IPS-NIHi7 (cell line): ENCODE results near the gene CCDC80.

Source experiments
- DNase-seq: peaks from one replicate; pipeline ENCODE4 v3.0.0; 2012; ENCODE audit warnings: mixed read lengths; ENCODE audit errors: extremely low spot score

Gene CCDC80

DNA sequence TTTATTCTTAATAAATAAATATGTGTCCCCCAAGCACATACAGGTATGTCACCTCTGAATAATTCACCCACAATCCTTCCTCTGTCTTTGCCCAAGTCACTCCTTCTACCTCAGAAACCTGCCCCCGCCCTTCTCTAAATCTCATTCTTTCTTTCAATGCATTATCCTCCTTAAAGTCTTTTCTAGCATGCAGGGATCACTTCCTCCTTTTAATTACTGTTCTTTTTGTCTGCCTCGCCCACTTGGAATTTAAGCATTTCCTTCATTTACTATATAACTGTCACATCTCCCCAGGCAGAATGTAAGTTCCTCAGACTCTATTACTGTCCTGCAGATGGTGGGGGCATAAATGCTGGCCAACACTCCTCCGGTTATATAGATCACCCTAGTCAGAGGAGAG lies 7.8 kb downstream of the CCDC80 start:
- no peak for DNase-seq

DNA sequence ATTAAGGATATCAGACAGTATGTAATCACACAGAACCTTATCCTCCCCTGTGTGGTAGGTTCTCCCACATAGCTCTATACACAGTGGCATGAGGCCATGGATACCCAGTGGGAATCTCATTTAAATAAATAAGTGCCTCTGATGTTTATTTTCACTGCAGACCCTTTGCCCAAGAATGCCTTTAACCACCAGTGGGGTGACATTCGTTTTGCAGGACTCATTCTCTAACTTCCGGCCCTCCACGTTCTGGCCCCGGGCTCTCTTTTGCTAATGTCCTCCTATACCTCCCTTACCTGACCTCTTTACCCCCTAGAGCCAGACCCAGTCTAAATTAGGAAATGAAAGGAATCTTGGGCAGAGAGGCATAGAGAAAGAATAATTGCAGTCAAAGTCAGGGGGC lies 8.3 kb downstream of the CCDC80 start:
- DNase-seq, result no peak

DNA sequence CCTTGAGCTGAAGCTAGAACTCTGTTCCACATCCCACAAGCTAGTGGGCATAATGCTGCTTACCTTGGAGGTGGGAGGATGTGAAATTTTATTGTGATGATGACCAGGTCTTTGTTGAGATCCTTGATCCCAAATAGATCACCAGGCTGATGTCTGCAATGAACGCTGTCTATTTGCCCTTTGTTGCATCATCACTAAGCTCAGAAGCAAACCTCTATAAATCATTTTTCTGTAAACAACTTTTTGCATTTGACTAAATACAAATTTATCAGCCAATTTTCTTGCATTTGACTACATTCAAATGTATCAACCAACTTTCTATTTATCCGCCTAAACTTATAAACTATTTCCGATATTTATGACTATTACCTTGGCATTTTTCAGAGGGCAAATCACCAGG lies 9.7 kb downstream of the CCDC80 start:
- DNase-seq, result no peak

DNA sequence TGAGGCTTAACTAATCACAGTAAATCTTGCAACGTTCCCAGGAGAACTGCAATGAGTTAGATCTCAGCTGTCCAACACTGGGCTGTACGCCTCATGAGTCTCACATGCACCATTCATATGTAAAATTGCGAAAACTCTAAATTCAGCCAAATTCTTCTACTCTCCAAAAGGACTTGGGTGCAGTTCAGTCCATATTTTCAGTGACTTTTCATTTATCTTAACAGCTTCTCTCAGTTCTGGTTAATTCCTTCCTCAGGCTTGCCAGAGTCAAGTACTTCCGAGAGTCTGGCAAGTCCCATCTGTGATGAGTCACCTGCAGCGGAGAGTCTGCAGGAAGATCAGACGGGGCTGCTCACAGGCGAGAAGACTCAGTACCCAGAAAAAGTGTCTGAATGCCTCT lies 11.5 kb downstream of the CCDC80 start:
- peak; percentile 66 for DNase-seq

DNA sequence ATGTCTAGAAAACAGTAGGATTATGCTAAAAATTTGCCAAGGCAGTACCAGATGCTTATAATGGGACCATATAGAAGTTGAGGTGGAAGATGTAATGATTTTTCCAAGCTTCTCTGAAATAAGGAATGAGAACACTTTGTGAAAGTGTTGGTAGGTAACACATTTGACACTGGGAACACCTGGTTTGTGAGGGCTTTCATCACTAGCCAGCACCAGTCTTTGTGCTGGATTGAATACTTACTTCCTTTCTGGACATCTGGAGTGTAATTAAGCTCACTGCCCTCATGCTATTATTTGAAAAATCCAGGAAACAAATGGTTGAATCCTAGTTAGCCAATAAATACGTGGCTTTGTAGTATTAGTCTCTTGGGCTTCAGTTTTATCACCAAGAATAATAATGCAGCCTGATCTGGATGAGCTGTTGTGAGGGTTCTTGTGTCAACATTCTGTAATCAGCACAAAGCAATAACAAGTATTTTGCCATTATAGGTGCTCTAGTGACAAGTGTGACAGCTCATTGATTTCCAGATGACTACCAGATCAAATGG lies 12.9 kb downstream of the CCDC80 start:
- DNase-seq, result no peak

DNA sequence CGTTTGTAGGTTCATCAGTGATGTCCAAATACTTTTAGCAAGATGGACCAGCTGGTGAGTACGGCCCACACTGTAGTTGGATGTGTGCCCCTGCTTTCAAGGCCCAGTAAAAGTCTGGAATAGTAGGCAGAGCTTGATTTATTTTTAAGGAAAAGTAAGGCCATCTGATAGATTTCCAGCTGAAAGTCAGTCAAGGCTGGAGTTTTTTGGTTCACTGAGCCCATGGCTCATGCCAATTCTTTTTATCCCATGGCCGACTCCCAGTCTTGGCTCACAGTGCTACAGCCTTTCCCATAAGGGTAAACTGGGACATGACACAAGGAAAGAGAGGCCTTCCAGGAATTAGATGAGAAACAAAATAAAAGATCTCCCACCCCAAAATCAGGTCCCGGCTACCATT lies 13.5 kb downstream of the CCDC80 start:
- DNase-seq, result no peak

DNA sequence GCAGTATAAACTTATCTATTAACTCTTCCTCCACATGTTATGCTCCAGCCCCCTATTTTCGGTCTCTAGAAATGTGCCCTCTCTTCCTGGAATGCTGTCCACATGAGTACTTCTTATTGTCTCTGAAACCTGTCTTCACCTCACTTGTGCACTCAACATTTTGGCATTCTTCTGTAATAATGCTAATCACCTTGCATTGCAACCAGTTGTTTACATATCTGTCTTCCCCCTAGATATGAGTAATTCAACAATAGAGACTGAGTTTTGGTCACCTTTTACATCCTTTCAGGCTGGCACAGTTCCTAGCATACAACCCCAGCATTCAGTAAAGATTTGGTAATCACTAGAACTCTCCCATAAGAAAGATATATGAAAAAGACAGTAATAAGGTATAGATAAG lies 17.2 kb downstream of the CCDC80 start:
- DNase-seq, result no peak

DNA sequence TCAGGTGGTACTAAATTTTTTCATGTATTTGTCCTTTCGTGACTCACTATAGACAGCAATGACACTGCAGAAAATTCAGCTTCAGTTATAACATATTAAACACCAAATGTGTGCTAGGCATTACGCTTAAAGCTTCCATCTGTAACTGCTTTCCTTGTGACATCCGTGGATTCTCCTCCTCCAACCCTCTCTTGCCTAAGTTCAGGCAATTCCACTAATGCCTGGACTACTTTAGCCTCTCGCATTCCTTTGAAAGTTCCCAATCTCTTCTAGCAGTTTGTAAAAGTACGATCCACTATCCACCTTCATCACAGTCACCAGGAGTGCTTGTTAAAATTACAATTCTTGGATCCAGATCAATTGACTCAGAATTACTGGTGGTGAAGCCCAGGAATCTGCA lies 17.7 kb downstream of the CCDC80 start:
- DNase-seq, result no peak

DNA sequence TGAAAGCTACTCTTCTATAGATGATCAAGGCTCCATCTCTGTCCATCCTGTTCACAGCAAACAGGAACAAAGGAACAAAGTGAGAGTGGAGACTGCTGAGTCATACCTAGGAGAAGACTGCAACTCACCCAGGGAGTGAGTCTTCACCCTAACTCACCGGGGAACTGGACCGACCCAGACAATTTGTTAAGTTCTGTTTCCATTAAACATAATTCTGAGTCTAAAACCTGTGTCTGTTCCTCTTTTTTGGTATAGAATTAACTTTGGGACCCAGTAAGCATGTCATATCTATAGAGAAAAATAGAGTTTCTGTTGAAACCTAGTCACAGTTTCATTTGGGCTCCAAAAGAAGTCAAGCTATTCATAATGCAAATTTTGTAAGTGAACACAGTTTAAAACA lies 21.6 kb downstream of the CCDC80 start:
- DNase-seq, result no peak

DNA sequence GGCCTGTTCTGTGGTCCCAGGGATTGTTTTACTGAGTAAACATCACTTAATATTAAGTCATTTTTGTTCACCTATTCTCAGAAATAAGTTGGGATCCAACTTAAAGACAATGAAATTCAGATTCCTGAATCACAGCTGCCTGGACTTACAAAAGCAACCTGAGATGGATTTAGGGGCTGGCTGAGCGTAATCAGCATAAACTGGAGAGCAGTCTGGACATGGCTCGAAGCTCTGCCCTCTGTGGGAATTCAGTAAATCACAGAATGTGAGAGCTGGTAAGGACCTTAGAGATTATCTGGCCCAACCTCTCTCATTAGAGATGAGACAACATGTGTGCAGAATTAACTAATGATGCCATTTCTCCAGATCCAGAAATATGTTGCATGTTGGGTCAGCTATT lies 23.7 kb downstream of the CCDC80 start:
- no peak for DNase-seq

DNA sequence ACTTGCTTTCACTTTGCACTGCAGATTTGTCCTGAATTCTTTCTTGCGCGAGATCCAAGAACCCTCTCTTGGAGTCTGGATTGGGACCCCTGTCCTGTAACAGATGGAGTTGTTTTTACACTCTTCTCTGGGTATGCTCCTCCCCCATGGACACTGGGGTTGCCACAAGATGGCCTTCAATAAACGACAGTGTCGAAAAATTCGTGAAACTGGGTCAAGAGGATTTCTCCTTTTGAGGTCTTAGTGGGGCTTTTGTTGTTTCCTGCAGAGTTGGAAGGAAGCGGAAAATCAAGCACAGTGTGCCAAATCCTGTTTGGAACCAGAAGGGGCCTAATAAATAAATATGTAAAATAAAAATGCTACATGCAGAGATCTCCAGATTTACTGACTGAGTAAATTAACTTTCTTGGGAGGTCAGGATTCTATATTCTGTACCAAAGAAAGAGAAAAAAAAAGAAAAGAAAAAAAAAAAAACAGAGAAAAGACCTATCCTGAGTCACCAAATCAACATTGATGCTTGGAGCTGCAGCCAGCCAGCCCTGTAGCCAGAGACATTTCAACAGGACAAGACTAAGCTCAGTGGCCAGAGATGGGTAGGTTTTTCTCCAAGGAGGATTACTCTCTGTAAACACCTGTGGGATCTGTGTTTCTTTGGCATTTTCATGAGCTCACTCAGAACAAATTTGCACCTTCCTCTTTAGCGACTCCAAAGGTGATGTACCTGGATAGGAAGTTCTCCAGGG lies 24.8 kb downstream of the CCDC80 start:
- DNase-seq, result no peak

DNA sequence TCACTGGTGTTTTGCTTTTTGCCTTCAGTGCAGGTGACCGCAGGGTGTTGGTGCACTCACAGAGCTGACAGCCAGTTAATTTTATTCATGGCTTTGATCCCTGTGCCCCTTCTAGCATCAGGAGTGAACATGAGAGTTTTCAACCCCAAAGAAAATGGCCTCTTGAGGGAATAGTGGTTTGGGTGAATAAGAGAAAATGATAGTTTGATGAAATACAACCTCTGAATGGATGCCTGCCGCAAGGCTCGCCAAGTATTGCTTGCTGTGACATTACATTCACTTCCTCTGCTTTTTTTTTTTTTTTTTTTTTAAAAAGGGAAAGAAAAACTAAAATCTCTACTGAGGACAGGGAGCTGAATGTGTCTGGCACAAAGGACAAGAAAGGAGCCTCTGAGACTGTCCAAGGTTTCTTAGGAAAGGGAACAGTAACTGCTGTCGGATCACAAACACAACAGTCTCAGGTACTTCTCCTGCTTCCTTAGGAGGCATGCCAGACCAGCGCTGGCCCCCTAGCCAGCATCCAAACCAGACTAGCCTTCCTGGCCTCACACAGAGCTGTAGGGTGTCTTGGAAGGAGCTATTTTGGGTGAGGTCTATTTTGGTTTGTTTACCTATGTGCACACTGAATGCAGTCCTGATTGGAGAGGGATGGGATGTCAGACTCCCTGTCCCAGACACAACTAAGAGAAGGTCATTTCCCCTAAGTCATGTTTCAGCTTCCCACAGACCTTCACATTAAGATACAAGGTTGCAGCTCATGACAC lies 29.0 kb downstream of the CCDC80 start:
- no peak for DNase-seq

DNA sequence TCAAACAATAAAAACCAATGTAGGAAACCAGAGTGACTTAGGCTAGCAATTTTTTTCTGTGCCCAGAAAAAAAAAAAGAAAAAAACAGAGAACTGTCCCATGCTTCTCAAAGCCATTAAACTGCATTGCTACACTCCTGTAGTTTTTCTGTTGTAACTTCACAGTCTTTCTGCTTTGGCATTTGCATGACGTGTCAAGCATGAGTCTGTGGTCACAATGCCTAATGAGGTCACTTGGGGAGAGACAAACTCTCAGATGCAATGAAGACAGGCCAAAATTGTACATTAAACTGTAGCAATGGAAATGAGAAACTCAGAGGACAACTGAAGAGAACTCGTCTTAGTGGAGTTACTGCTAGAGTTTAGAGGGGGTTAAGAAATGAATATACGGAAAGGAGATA lies 30.8 kb downstream of the CCDC80 start:
- DNase-seq, result no peak

DNA sequence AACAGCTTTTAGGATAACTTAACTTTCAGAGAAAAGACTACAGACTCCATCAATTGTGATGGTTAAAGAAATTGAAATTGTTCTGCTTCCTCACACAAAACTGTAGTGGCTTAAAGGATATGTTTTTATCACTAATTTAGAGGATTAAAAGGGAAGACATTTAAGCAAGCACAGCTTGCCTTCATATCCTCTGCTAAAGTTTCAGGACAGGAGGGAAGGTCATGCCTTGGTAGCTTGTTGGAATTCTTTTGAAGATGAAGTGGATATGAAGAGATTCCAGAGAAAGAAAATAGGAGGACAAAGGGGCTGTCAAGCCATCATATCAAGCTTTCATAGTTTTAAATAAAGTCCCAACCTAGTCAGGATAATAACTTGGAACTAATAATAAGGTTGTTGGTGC lies 33.1 kb downstream of the CCDC80 start:
- DNase-seq, result no peak

DNA sequence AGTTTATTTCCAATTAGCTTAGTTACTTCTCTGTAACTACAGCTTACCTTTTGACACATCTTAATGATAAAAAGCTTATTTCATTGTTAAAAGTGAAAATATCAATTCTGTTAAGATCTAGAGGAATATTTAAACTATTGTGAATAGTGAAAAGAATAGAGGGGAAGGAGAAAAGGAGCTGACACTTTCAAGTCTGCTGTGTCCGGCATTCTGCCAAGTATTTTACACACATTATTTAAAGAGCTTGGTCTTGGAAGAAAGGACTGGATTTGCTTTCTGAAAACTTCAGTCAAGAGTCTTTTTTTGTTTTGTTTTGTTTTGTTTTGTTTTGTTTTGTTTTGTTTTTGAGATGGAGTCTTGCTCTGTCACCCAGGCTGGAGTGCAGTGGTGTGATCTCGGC lies 34.8 kb downstream of the CCDC80 start:
- no peak for DNase-seq

DNA sequence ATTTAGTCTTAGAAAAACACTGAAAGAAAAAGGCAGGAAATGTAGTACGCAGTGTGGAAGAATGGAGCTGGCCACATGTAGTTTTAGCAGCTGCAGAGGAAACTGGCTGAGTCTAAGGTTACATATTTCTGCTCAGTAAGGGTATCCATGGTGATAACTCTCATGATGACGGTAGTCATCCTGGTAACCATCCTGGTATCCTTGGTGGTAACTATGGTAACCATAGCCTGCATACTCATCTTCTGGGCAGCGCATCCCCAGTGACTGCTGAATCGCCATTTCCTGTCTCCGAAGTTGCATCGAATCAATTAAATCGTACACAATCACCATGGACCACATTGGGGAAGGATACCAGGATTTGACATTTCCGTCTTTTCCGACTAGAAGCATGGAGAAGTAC lies 35.7 kb downstream of the CCDC80 start:
- DNase-seq, result no peak

DNA sequence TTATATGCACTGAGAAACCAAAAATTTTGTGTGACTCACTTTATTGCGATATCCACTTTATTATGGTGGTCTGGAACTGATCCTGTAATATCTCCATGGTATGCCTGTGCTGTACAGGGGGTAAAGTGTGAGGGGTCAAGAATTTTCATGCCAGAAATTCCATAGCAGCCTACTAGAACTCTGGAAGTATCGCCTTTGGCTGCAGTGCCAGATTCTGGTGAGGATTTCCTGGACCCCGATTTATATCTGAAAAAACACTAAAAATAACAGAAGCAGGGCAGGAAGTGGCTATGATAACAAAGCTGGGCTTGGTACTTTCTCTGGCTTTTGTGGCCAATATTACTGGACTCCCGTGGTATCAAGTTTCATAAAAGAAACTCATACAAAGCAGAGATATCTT lies 36.4 kb downstream of the CCDC80 start:
- DNase-seq, result no peak

DNA sequence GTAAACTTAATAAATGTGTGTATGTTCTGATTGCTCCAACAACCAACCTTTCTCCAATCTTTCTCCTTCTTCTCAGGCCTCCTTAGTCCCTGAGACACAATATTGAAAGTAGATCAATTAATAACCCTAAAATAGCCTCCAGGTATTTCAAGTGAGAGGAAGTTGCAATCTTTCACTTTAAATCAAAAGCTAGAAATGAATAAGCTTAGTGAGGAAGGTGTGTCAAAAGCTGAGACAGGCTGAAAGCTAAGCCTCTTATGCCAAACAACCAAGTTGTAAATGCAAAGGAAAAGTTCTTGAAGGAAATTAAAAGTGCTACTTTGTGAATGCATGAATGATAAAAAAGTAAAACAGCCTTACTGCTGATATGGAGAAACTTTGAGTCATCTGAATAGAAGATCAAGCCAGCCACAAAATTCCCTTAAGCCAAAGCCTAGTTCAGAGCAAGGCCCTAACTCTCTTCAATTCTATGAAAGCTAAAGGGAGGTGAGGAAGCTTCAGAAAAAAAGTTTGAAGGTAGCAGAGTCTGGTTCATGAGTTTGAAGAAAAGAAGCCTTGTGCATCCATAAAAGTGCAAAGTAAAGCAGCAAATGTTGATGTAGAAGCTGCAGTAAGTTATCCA lies 38.6 kb downstream of the CCDC80 start:
- DNase-seq, result no peak

DNA sequence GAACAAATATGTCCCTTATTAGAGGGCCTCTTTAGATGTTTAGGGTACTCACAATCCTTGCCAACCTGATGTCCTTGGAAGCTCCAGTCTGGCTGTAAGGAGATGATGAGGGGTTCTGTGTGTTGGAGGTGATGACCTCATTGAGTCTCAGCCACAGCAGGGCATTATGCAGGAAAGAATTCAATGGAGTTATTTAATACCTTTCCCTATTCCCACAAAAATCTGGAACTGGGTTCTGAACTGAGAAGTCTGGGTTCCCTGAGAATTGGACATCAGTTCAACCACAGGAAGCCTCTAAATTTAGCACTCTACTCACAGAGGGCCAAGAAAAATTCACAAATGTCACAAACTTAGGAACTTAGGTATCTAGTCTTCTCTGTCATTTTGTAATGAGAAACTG lies 42.2 kb downstream of the CCDC80 start:
- DNase-seq, result no peak

DNA sequence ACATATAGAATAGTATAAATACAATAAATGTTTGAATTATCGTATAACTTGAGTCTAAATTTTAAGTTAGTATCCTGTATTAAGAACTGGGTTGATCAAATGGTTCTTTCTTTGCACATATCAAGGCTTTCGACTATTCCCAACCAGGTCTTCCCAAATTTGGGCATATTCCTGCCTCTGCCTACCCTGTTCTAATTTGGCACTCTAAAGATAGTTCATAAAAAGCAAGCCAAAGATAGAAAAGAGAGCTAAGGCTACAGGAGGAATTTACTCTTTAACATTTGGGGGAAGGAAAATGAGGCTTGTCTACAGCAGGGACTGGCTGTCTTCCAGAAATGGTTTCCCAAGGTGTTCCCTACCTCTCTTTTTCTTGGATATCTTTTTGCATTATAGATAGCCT lies 43.0 kb downstream of the CCDC80 start:
- no peak for DNase-seq

DNA sequence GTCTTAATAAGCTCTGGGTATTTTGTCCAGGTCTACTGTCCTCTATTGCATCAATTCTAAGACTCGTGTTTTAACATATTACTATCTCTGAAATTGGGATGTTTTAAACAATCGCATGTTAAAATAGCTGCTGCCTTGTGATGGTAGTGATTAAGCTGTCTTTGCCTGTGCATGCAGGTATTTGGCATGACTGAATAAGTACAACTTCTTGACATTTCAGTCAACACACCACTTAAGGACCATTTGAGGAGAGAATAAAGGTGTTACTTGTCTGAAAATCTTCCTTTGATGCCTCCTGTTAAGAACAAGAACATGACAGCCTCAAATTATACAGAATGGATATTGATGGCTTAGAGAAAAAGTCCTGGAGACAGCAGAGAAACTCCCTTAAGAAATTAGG lies 46.1 kb downstream of the CCDC80 start:
- no peak for DNase-seq

DNA sequence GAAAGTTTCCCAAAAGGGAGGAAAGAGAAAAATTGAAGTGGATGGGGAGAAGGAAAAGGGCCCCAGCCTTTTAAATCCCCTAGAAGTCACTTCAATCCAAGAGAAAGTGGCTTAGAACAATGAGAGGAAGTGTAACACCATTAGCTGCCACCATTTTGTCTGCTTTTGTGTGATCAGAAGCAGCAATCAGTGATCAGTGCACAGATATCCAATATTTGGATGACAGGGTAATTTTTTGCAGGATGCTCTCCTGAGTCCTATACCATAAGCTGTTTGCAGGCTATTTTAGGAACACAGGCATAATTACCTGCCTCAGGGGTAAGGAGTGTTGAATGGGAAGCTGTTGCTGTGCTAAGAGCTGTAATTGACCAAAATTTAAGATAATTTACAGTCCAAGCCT lies 47.7 kb downstream of the CCDC80 start:
- DNase-seq, result no peak

DNA sequence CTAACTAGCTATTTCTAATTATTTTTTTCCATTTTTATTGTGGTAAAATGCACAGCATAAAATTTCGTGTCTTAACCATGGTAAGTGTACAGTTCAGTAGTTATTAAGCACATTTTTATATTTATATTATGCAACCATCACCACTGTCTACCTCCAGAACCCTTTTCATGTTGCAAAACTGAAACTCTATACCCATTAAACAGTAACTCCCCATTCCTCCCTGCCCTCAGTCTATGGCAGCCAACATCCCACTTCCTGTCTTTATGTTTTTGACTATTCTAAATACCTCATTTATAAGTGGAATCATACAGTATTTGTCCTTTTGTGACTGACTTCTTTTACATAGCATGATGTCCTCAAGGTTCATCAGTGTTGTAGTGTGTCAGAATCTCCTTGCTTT lies 53.6 kb downstream of the CCDC80 start:
- no peak for DNase-seq
